Testis (tissue), 2 donors: ENCODE measurements around the gene HMMR.

ENCODE experiments used
- POLR2A ChIP-seq: fragments of 450-650 bp; IDR thresholded peaks from one replicate; pipeline ENCODE4 v1.6.1; 2017; ENCODE audit warnings: antibody characterized with exemption, mild to moderate bottlenecking, moderate library complexity
- TF ChIP-seq, protein P1 (sequence below), 3 experiments: fragments of 450-650 bp in 2 of 3; fragments of 200-600 bp in 1 of 3; sonication (generic) in 1 of 3; IDR thresholded peaks; one replicate each; pipeline ENCODE4 v1.5.1; 2016 to 2019; ENCODE audit warnings: antibody characterized with exemption in 3 of 3, mild to moderate bottlenecking in 2 of 3, moderate library complexity in 1 of 3

DNA sequence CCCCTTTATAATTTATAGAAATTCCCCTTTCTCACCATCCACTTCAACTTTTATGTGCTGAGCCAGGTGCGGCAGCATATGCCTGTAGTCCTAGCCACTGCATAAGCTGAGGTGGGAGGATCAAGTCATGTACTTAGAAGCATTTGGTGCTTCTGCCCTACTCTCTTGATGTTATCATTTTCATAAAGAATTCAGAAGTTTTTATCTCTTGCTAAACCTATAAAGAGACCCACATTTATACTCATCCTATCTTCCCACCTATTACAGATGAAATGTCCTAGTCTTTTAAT is 18.5 kb downstream of the HMMR start:
- no peak for TF ChIP-seq POLR2A
- TF ChIP-seq, protein P1, sequence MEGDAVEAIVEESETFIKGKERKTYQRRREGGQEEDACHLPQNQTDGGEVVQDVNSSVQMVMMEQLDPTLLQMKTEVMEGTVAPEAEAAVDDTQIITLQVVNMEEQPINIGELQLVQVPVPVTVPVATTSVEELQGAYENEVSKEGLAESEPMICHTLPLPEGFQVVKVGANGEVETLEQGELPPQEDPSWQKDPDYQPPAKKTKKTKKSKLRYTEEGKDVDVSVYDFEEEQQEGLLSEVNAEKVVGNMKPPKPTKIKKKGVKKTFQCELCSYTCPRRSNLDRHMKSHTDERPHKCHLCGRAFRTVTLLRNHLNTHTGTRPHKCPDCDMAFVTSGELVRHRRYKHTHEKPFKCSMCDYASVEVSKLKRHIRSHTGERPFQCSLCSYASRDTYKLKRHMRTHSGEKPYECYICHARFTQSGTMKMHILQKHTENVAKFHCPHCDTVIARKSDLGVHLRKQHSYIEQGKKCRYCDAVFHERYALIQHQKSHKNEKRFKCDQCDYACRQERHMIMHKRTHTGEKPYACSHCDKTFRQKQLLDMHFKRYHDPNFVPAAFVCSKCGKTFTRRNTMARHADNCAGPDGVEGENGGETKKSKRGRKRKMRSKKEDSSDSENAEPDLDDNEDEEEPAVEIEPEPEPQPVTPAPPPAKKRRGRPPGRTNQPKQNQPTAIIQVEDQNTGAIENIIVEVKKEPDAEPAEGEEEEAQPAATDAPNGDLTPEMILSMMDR (IDR thresholded peaks at IDR 0.05): no peak
